Measurements from ENCODE around the gene WDR82. TPM values are rescaled to one million over a fixed set of nuclear protein-coding genes. Genes with fewer than 3 reads are reported as not detected.

Gene WDR82
- total RNA-seq, 1 donor from 2014 or later: 74.9 TPM

GRCh38 chr3:52236424-52236886, 42.0 kb downstream of the WDR82 start:
- no peak for TF ChIP-seq CTCF (IDR thresholded peaks at IDR 0.05)
- H3K4me3 Mint-ChIP-seq (ENCODE audit: unreplicated experiment): peak overlapping the region; percentile 12

GRCh38 chr3:52234516-52235447, 43.7 kb downstream of the WDR82 start:
- TF ChIP-seq CTCF (IDR thresholded peaks at IDR 0.05): no peak
- Mint-ChIP-seq H3K4me3 (ENCODE audit: unreplicated experiment) (no peak overlapping the region), H3K27ac (ENCODE audit: unreplicated experiment) (peak overlapping the region; percentile 27), H3K9me3 (ENCODE audit: low read depth) (no peaks in the 10 kb centered on the region), H3K4me1 (ENCODE audit: low read depth) (peaks cover 36% of the 10 kb centered on the region), H3K27me3 (ENCODE audit: low read depth) (no peaks in the 10 kb centered on the region), H3K36me3 (ENCODE audit: low read depth) (peaks cover 25% of the 10 kb centered on the region)
- DNase-seq (ENCODE audit: low spot score): peak; percentile 64

More at GRCh38 chr3:52236424-52236886, 42.0 kb downstream of the WDR82 start:
- no peaks in the 10 kb centered on the region for H3K9me3 Mint-ChIP-seq (ENCODE audit: low read depth)
- peak; percentile 60 for DNase-seq (ENCODE audit: low spot score)
- peaks cover 48% of the 10 kb centered on the region for H3K4me1 Mint-ChIP-seq (ENCODE audit: low read depth)
- H3K27ac Mint-ChIP-seq (ENCODE audit: unreplicated experiment): peak overlapping the region; percentile 59
- peaks cover 14% of the 10 kb centered on the region for H3K36me3 Mint-ChIP-seq (ENCODE audit: low read depth)
- no peaks in the 10 kb centered on the region for H3K27me3 Mint-ChIP-seq (ENCODE audit: low read depth)

- Mint-ChIP-seq H3K36me3 (ENCODE audit: low read depth) (peaks cover 28% of the 10 kb centered on the region), H3K4me1 (ENCODE audit: low read depth) (peaks cover 31% of the 10 kb centered on the region), H3K4me3 (ENCODE audit: unreplicated experiment) (no peak overlapping the region), H3K27me3 (ENCODE audit: low read depth) (no peaks in the 10 kb centered on the region), H3K9me3 (ENCODE audit: low read depth) (no peaks in the 10 kb centered on the region), H3K27ac (ENCODE audit: unreplicated experiment) (no peak overlapping the region)
- no peak for DNase-seq (ENCODE audit: low spot score)
- no peak for TF ChIP-seq CTCF (IDR thresholded peaks at IDR 0.05)
Measured at GRCh38 chr3:52233968-52234367, 44.5 kb downstream of the WDR82 start.

GRCh38 chr3:52233108-52233591, 45.3 kb downstream of the WDR82 start:
- no peaks in the 10 kb centered on the region for H3K27me3 Mint-ChIP-seq (ENCODE audit: low read depth)
- H3K4me1 Mint-ChIP-seq (ENCODE audit: low read depth): peaks cover 28% of the 10 kb centered on the region
- DNase-seq (ENCODE audit: low spot score): no peak
- no peaks in the 10 kb centered on the region for H3K9me3 Mint-ChIP-seq (ENCODE audit: low read depth)
- TF ChIP-seq CTCF (IDR thresholded peaks at IDR 0.05): no peak
- no peak overlapping the region for H3K27ac Mint-ChIP-seq (ENCODE audit: unreplicated experiment)
- H3K36me3 Mint-ChIP-seq (ENCODE audit: low read depth): peaks cover 28% of the 10 kb centered on the region
- no peak overlapping the region for H3K4me3 Mint-ChIP-seq (ENCODE audit: unreplicated experiment)

GRCh38 chr3:52232279-52233107, 46.0 kb downstream of the WDR82 start:
- TF ChIP-seq CTCF (IDR thresholded peaks at IDR 0.05): peak; percentile 37

More at GRCh38 chr3:52232279-52233107, 46.0 kb downstream of the WDR82 start:
- no peak overlapping the region for H3K27ac Mint-ChIP-seq (ENCODE audit: unreplicated experiment)
- H3K4me1 Mint-ChIP-seq (ENCODE audit: low read depth): peaks cover 21% of the 10 kb centered on the region
- peaks cover 30% of the 10 kb centered on the region for H3K36me3 Mint-ChIP-seq (ENCODE audit: low read depth)
- no peak overlapping the region for H3K4me3 Mint-ChIP-seq (ENCODE audit: unreplicated experiment)
- no peak for DNase-seq (ENCODE audit: low spot score)
- no peaks in the 10 kb centered on the region for H3K27me3 Mint-ChIP-seq (ENCODE audit: low read depth)
- H3K9me3 Mint-ChIP-seq (ENCODE audit: low read depth): no peaks in the 10 kb centered on the region
